HL-60 (cell line): ENCODE measurements around the gene PPP1R1A.

Experiments used
- DNase-seq, 2 experiments: peaks; one replicate each; pipeline ENCODE4 v3.0.0-alpha.2; 2010 to 2020; ENCODE audit warnings: low read depth in 1 of 2, low spot score in 1 of 2
- H3K27ac ChIP-seq: fragments of 250-450 bp; sonication (Bioruptor Pico); replicated peaks from 2 replicates; pipeline ENCODE4 v1.5.1; 2020; ENCODE audit warnings: mild to moderate bottlenecking, moderate library complexity
- H3K27me3 ChIP-seq: fragments of 250-450 bp; sonication (Bioruptor Pico); 2 replicates; pipeline ENCODE4 v1.5.1; 2021; ENCODE audit warnings: mild to moderate bottlenecking, moderate library complexity; ENCODE audit not compliant: insufficient read depth, poor library complexity, severe bottlenecking
- H3K4me3 ChIP-seq: replicated peaks from 2 replicates; pipeline ENCODE4 v1.5.1; 2011; ENCODE audit warnings: mild to moderate bottlenecking, control low read depth, low read length; ENCODE audit not compliant: insufficient read depth
- CTCF ChIP-seq: IDR thresholded peaks from one replicate; pipeline ENCODE4 v1.5.1; 2011; ENCODE audit warnings: low read length, control low read depth, inconsistent platforms; ENCODE audit not compliant: insufficient read depth
- GABPA ChIP-seq: IDR thresholded peaks from 2 replicates; pipeline ENCODE4 v1.6.1; 2012; ENCODE audit warnings: low read depth
- POLR2AphosphoS5 ChIP-seq: IDR thresholded peaks from 2 replicates; pipeline ENCODE4 v1.6.1; 2012; ENCODE audit warnings: low read depth
- REST ChIP-seq: IDR thresholded peaks from 2 replicates; pipeline ENCODE4 v1.6.1; 2012; ENCODE audit warnings: low read depth; ENCODE audit not compliant: insufficient replicate concordance
- SPI1 ChIP-seq: IDR thresholded peaks from 2 replicates; pipeline ENCODE4 v1.6.1; 2012; ENCODE audit warnings: low read depth, mild to moderate bottlenecking, borderline replicate concordance

Gene PPP1R1A

DNA sequence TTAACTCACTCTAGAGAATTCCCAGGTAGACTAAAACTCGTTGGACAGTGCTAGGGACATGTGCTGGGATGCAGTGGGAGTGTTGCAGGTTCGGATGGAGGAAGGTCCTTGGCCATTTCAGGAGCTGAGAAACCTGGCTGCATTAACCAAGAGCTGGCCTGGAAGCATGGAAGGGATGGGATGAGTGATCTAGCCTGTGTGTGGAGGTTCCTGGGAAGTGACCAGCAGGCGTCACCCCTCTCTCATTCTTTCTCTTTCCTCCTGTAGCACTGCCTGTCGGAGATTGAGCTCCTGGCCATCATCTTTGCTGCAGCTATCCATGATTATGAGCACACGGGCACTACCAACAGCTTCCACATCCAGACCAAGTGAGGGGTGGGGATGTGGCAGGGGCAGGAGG, 15.6 kb downstream of the PPP1R1A start:
- no peak for DNase-seq
- Histone ChIP-seq H3K27me3 (no peaks in the 10 kb centered on the region), H3K27ac (no peak overlapping the region), H3K4me3 (no peak overlapping the region)
- TF ChIP-seq GABPA (no peak), SPI1 (no peak), POLR2AphosphoS5 (no peak), CTCF (no peak), REST (no peak)

DNA sequence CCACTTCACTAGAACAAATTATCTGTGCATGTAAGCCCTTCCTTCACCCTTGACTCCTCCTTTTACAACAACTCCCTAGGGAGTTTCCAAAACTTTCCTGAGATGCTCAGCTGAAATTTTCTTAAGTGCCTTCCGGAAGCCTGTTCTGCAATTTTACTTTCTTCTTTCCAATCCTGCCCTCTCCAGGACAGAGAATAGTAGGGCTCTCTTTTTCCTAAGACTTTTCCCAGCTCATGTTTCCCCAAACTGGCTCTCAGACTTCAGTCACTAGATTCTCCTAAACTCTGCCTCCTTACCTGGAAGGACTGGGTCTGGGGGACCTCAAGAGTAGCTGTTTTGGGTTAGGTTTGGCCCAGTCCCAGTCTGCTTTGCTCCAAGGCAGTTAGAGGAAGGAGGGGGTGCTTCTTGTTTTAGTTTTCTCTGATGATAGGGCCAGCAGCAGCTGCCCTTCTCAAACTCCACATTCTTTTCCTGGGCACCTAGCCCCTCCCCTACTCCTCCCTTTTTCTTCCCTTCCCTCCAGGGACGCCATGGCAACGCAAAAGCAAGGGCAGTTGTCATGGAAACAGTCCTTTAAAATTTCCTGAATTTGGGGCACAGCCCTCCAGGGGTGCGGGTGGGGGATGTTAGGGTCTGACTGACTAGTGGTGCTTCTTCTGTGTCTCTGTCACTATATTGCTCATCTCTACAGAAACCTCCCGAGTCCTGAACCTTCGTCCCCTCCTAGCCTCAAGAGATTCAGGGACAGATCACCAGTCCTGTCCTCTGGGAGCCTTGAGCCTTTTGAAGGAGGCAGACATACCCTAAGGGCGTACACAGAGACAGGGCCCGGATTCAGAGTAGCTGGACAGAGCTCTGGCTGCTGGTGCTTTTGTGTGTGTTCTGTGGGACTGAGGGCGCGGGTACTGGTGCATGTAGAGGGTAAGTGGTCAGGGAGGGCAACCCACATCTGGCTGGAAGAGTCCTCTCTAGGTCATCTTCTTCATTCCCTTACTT, 17.0 kb downstream of the PPP1R1A start:
- DNase-seq = no peak
- Histone ChIP-seq H3K4me3 (no peak overlapping the region), H3K27me3 (no peaks in the 10 kb centered on the region), H3K27ac (no peak overlapping the region)
- no peak for TF ChIP-seq SPI1
- no peak for TF ChIP-seq CTCF
- TF ChIP-seq REST = no peak
- TF ChIP-seq POLR2AphosphoS5 = no peak
- no peak for TF ChIP-seq GABPA

DNA sequence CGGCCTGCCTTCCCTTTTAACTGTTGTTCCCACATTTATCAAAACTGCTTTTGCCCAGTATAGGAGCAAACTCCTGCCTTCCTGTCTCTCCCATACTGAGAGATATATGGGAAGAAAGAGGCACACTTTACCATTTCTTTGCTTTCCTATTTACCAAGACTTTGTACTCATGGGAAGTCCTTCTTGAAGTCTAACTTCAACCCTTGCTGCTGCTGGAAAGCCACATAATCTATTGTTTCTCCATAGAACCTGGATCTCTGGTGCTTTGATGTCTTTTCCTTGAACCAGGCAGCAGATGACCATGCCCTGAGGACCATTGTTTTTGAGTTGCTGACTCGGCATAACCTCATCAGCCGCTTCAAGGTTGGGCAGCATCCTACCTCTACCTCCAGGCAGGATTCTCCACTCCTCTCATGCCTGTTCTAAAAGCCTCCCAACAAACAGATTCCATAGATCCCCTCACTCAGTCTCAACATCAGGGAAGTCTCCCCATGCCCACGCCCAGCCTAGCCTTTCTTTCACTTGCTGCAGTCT, 18.4 kb downstream of the PPP1R1A start:
- no peak for DNase-seq
- TF ChIP-seq CTCF (no peak), SPI1 (no peak), GABPA (no peak), POLR2AphosphoS5 (no peak), REST (no peak)
- H3K27me3 ChIP-seq = no peaks in the 10 kb centered on the region

More for the DNA sequence above, 18.4 kb downstream of the PPP1R1A start:
- no peak overlapping the region for H3K27ac ChIP-seq
- no peak overlapping the region for H3K4me3 ChIP-seq
